WTC11 (cell line): ENCODE measurements around the gene HSD11B1L. TPM values are rescaled to one million over a fixed set of nuclear protein-coding genes. Genes with fewer than 3 reads are reported as not detected.

Source experiments
- ATAC-seq: fragments of 200-7000 bp; cut with Tn5 transposase; 2 replicates; pipeline ENCODE4 v1.10.0; 2021; ENCODE audit warnings: mild to moderate bottlenecking, moderate library complexity
- CTCF ChIA-PET: fragments of 300-600 bp; sonication (Branson Sonifier 250); formaldehyde crosslinking; loops from one replicate; lab custom pipeline; 2021; ENCODE audit warnings: antibody characterized with exemption; lab: Charles Lee
- POLR2A ChIA-PET: fragments of 350-600 bp; sonication (Branson Sonifier 250); formaldehyde crosslinking; loops from one replicate; lab custom pipeline; 2021; ENCODE audit warnings: antibody characterized with exemption; lab: Charles Lee
- DNase-seq: peaks from one replicate; pipeline ENCODE4 v3.0.0; 2021; ENCODE audit warnings: low spot score
- H3K27ac Mint-ChIP-seq: 2 replicates; pipeline ENCODE4 v1.8.0; 2021; ENCODE audit warnings: mixed read lengths
- H3K27me3 Mint-ChIP-seq: 2 replicates; pipeline ENCODE4 v1.8.0; 2021; ENCODE audit warnings: low read depth, mild to moderate bottlenecking, moderate library complexity, mixed read lengths
- H3K36me3 Mint-ChIP-seq: 2 replicates; pipeline ENCODE4 v1.8.0; 2021; ENCODE audit warnings: mixed read lengths
- H3K4me1 Mint-ChIP-seq: 2 replicates; pipeline ENCODE4 v1.8.0; 2022; ENCODE audit warnings: mixed read lengths
- H3K4me3 Mint-ChIP-seq: 2 replicates; pipeline ENCODE4 v1.8.0; 2021; ENCODE audit warnings: mild to moderate bottlenecking, moderate library complexity, mixed read lengths
- H3K9me3 Mint-ChIP-seq: 2 replicates; pipeline ENCODE4 v1.8.0; 2021; ENCODE audit warnings: mixed read lengths
- CBFB ChIP-seq: sonication (generic); formaldehyde crosslinking; IDR thresholded peaks from 2 replicates; pipeline ENCODE4 v1.8.1; 2022; ENCODE audit warnings: mild to moderate bottlenecking, low read depth, missing genetic modification reagents
- GRHL2 ChIP-seq: fragments of 250-450 bp; sonication (Bioruptor Pico); IDR thresholded peaks from 2 replicates; pipeline ENCODE4 v1.8.0; 2022; ENCODE audit warnings: mild to moderate bottlenecking, moderate library complexity; ENCODE audit not compliant: insufficient replicate concordance, severe bottlenecking
- HMGA2 ChIP-seq: fragments of 250-450 bp; sonication (Bioruptor Pico); IDR thresholded peaks from 2 replicates; pipeline ENCODE4 v1.4.0; 2021; ENCODE audit warnings: mild to moderate bottlenecking, moderate library complexity
- OVOL2 ChIP-seq: fragments of 250-450 bp; sonication (Bioruptor Pico); IDR thresholded peaks from 2 replicates; pipeline ENCODE4 v1.9.0; 2021; ENCODE audit warnings: mild to moderate bottlenecking, borderline replicate concordance
- ZNF396 ChIP-seq: fragments of 250-450 bp; sonication (Bioruptor Pico); IDR thresholded peaks from 2 replicates; pipeline ENCODE4 v1.8.0; 2021; ENCODE audit warnings: mild to moderate bottlenecking, moderate library complexity, borderline replicate concordance
- total RNA-seq: library from RNA; stranded (reverse); gene quantifications from 3 replicates; pipeline ENCODE4 v1.2.3, GENCODE V29; 2021
- TF ChIP-seq, protein P1 (sequence below): fragments of 250-450 bp; sonication (Bioruptor Pico); IDR thresholded peaks from 2 replicates; pipeline ENCODE4 v1.9.0; 2021; ENCODE audit warnings: mild to moderate bottlenecking
- TF ChIP-seq, protein P2 (sequence below): sonication (generic); formaldehyde crosslinking; conservative IDR thresholded peaks from 2 replicates; pipeline ENCODE4 v1.8.1; 2022; ENCODE audit warnings: mild to moderate bottlenecking, missing genetic modification reagents
- TF ChIP-seq, protein P3 (sequence below): sonication (generic); formaldehyde crosslinking; IDR thresholded peaks from 2 replicates; pipeline ENCODE4 v1.8.0; 2022; ENCODE audit warnings: missing genetic modification reagents
- TF ChIP-seq, protein P4 (sequence below): sonication (generic); formaldehyde crosslinking; IDR thresholded peaks from 2 replicates; pipeline ENCODE4 v1.8.0; 2023; ENCODE audit warnings: mild to moderate bottlenecking, missing genetic modification reagents
- TF ChIP-seq, protein P5 (sequence below): sonication (generic); formaldehyde crosslinking; IDR thresholded peaks from 2 replicates; pipeline ENCODE4 v1.8.1; 2023; ENCODE audit warnings: mild to moderate bottlenecking, missing genetic modification reagents, moderate library complexity
- TF ChIP-seq, protein P6 (sequence below): sonication (generic); formaldehyde crosslinking; IDR thresholded peaks from 2 replicates; pipeline ENCODE4 v1.8.0; 2022; ENCODE audit warnings: mild to moderate bottlenecking, missing genetic modification reagents
- TF ChIP-seq, protein P7 (sequence below): sonication (generic); formaldehyde crosslinking; IDR thresholded peaks from 2 replicates; pipeline ENCODE4 v1.8.0; 2022; ENCODE audit warnings: mild to moderate bottlenecking, missing genetic modification reagents
- TF ChIP-seq, protein P8 (sequence below): fragments of 250-450 bp; sonication (Bioruptor Pico); IDR thresholded peaks from 2 replicates; pipeline ENCODE4 v2.1.2; 2022; ENCODE audit warnings: mild to moderate bottlenecking, moderate library complexity

The HSD11B1L gene
- total RNA-seq, 1 experiment from 2014 or later = 11.8 TPM

DNA sequence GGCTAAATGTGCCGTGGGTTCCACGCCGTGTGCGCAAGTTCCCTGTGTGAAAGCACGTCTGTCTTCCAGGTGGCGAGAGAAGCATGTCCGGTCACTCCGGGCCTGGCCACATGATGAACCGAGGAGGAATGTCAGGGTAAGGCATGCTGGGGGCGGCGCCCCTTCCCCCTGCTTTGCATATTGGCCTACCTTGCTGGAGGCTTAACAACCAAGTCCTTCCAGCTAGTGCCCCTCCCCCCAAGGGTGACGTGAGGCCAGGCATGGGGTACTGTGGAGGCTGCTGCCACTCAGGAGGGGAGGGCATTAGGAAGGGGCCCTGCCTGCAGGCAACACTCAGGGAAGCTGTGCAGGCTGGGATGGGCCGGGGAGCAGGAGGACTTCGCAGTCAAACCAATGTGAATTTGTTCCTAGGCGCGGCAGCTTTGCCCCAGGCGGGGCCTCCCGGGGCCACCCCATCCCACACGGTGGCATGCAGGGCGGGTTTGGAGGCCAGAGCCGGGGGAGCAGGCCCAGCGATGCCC lies 13.0 kb upstream of the HSD11B1L start:
- Mint-ChIP-seq H3K4me1 (peaks cover 11% of the 10 kb centered on the region), H3K36me3 (peaks cover 63% of the 10 kb centered on the region), H3K9me3 (no peaks in the 10 kb centered on the region), H3K27me3 (no peaks in the 10 kb centered on the region), H3K4me3 (no peak overlapping the region), H3K27ac (peak overlapping the region; percentile 86)
- ATAC-seq (peak; percentile 76), DNase-seq (peak; percentile 75)
- TF ChIP-seq ZNF396 (CRISPR knock-in tag) = no peak
- TF ChIP-seq, protein P1, sequence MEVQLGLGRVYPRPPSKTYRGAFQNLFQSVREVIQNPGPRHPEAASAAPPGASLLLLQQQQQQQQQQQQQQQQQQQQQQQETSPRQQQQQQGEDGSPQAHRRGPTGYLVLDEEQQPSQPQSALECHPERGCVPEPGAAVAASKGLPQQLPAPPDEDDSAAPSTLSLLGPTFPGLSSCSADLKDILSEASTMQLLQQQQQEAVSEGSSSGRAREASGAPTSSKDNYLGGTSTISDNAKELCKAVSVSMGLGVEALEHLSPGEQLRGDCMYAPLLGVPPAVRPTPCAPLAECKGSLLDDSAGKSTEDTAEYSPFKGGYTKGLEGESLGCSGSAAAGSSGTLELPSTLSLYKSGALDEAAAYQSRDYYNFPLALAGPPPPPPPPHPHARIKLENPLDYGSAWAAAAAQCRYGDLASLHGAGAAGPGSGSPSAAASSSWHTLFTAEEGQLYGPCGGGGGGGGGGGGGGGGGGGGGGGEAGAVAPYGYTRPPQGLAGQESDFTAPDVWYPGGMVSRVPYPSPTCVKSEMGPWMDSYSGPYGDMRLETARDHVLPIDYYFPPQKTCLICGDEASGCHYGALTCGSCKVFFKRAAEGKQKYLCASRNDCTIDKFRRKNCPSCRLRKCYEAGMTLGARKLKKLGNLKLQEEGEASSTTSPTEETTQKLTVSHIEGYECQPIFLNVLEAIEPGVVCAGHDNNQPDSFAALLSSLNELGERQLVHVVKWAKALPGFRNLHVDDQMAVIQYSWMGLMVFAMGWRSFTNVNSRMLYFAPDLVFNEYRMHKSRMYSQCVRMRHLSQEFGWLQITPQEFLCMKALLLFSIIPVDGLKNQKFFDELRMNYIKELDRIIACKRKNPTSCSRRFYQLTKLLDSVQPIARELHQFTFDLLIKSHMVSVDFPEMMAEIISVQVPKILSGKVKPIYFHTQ = no peak
- TF ChIP-seq, protein P2, sequence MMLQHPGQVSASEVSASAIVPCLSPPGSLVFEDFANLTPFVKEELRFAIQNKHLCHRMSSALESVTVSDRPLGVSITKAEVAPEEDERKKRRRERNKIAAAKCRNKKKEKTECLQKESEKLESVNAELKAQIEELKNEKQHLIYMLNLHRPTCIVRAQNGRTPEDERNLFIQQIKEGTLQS (CRISPR knock-in tag) = no peak
- no peak for TF ChIP-seq GRHL2 (CRISPR knock-in tag)
- TF ChIP-seq, protein P3, sequence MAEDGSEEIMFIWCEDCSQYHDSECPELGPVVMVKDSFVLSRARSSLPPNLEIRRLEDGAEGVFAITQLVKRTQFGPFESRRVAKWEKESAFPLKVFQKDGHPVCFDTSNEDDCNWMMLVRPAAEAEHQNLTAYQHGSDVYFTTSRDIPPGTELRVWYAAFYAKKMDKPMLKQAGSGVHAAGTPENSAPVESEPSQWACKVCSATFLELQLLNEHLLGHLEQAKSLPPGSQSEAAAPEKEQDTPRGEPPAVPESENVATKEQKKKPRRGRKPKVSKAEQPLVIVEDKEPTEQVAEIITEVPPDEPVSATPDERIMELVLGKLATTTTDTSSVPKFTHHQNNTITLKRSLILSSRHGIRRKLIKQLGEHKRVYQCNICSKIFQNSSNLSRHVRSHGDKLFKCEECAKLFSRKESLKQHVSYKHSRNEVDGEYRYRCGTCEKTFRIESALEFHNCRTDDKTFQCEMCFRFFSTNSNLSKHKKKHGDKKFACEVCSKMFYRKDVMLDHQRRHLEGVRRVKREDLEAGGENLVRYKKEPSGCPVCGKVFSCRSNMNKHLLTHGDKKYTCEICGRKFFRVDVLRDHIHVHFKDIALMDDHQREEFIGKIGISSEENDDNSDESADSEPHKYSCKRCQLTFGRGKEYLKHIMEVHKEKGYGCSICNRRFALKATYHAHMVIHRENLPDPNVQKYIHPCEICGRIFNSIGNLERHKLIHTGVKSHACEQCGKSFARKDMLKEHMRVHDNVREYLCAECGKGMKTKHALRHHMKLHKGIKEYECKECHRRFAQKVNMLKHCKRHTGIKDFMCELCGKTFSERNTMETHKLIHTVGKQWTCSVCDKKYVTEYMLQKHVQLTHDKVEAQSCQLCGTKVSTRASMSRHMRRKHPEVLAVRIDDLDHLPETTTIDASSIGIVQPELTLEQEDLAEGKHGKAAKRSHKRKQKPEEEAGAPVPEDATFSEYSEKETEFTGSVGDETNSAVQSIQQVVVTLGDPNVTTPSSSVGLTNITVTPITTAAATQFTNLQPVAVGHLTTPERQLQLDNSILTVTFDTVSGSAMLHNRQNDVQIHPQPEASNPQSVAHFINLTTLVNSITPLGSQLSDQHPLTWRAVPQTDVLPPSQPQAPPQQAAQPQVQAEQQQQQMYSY = peak; percentile 43; the same call in 1 of the 2 replicates
- TF ChIP-seq, protein P4, sequence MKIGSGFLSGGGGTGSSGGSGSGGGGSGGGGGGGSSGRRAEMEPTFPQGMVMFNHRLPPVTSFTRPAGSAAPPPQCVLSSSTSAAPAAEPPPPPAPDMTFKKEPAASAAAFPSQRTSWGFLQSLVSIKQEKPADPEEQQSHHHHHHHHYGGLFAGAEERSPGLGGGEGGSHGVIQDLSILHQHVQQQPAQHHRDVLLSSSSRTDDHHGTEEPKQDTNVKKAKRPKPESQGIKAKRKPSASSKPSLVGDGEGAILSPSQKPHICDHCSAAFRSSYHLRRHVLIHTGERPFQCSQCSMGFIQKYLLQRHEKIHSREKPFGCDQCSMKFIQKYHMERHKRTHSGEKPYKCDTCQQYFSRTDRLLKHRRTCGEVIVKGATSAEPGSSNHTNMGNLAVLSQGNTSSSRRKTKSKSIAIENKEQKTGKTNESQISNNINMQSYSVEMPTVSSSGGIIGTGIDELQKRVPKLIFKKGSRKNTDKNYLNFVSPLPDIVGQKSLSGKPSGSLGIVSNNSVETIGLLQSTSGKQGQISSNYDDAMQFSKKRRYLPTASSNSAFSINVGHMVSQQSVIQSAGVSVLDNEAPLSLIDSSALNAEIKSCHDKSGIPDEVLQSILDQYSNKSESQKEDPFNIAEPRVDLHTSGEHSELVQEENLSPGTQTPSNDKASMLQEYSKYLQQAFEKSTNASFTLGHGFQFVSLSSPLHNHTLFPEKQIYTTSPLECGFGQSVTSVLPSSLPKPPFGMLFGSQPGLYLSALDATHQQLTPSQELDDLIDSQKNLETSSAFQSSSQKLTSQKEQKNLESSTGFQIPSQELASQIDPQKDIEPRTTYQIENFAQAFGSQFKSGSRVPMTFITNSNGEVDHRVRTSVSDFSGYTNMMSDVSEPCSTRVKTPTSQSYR = peak; percentile 47; the same call in 1 of the 2 replicates
- ChIA-PET POLR2A (no interaction called here), CTCF (interaction anchor here (1.3 to 4.1 kb wide), 2 partner anchors 19 to 22 kb away, joined by 7 to 15 read pairs; partner anchors contain the start of gene RPL36)

DNA sequence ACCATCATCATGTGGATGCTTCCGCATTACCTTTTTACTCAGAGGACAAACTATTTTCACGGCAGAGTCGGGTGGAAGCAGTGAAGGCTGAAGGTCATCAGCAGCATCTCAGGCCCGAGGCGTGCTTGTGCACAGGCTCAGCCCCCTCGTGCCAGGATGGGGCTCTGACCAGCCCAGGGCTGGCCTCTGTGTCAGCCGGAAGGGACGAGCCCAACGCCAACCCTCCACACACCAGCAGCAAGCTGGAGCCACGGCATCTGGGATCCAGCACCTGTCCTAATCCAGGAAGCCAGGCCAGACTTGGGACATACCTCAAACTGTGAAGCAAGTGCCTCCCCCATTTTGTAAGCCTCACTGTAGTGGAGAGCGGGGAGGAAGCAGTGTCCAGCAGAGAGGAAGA lies 11.6 kb upstream of the HSD11B1L start:
- Mint-ChIP-seq H3K4me3 (no peak overlapping the region), H3K4me1 (peaks cover 11% of the 10 kb centered on the region), H3K27me3 (no peaks in the 10 kb centered on the region), H3K9me3 (no peaks in the 10 kb centered on the region), H3K36me3 (peaks cover 50% of the 10 kb centered on the region), H3K27ac (0 out of 2 replicates have a peak overlapping the region, but pooled peaks have one; percentile 32)
- POLR2A ChIA-PET = no interaction called here
- CTCF ChIA-PET = interaction anchor here (0.6 to 2.2 kb wide), 3 partner anchors 18 to 103 kb away, joined by 3 to 10 read pairs (median 9); partner anchors contain the start of gene RPL36
- ATAC-seq = no peak
- no peak for DNase-seq
- TF ChIP-seq CBFB (no peak), OVOL2 (no peak), HMGA2 (CRISPR knock-in tag) (no peak)
- TF ChIP-seq, protein P5, sequence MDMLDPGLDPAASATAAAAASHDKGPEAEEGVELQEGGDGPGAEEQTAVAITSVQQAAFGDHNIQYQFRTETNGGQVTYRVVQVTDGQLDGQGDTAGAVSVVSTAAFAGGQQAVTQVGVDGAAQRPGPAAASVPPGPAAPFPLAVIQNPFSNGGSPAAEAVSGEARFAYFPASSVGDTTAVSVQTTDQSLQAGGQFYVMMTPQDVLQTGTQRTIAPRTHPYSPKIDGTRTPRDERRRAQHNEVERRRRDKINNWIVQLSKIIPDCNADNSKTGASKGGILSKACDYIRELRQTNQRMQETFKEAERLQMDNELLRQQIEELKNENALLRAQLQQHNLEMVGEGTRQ (CRISPR knock-in tag) = no peak
- TF ChIP-seq, protein P6, sequence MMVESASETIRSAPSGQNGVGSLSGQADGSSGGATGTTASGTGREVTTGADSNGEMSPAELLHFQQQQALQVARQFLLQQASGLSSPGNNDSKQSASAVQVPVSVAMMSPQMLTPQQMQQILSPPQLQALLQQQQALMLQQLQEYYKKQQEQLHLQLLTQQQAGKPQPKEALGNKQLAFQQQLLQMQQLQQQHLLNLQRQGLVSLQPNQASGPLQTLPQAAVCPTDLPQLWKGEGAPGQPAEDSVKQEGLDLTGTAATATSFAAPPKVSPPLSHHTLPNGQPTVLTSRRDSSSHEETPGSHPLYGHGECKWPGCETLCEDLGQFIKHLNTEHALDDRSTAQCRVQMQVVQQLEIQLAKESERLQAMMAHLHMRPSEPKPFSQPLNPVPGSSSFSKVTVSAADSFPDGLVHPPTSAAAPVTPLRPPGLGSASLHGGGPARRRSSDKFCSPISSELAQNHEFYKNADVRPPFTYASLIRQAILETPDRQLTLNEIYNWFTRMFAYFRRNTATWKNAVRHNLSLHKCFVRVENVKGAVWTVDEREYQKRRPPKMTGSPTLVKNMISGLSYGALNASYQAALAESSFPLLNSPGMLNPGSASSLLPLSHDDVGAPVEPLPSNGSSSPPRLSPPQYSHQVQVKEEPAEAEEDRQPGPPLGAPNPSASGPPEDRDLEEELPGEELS (CRISPR knock-in tag) = no peak
- TF ChIP-seq, protein P4 = no peak
- TF ChIP-seq, protein P7, sequence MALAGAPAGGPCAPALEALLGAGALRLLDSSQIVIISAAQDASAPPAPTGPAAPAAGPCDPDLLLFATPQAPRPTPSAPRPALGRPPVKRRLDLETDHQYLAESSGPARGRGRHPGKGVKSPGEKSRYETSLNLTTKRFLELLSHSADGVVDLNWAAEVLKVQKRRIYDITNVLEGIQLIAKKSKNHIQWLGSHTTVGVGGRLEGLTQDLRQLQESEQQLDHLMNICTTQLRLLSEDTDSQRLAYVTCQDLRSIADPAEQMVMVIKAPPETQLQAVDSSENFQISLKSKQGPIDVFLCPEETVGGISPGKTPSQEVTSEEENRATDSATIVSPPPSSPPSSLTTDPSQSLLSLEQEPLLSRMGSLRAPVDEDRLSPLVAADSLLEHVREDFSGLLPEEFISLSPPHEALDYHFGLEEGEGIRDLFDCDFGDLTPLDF (CRISPR knock-in tag) = no peak
- TF ChIP-seq, protein P8, sequence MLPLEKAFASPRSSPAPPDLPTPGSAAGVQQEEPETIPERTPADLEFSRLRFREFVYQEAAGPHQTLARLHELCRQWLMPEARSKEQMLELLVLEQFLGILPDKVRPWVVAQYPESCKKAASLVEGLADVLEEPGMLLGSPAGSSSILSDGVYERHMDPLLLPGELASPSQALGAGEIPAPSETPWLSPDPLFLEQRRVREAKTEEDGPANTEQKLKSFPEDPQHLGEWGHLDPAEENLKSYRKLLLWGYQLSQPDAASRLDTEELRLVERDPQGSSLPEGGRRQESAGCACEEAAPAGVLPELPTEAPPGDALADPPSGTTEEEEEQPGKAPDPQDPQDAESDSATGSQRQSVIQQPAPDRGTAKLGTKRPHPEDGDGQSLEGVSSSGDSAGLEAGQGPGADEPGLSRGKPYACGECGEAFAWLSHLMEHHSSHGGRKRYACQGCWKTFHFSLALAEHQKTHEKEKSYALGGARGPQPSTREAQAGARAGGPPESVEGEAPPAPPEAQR (CRISPR knock-in tag) = no peak
